GM10847 (cell line): ENCODE data around the gene RFT1.

ENCODE experiments used
- POLR2A ChIP-seq: IDR thresholded peaks from 2 replicates; pipeline ENCODE4 v1.6.1; 2011; ENCODE audit not compliant: insufficient read length; ENCODE audit errors: extremely low read depth

Gene RFT1

GRCh38 chr3:53168175-53168923 is 38.1 kb upstream of the RFT1 start:
- TF ChIP-seq POLR2A, result no peak

DNA sequence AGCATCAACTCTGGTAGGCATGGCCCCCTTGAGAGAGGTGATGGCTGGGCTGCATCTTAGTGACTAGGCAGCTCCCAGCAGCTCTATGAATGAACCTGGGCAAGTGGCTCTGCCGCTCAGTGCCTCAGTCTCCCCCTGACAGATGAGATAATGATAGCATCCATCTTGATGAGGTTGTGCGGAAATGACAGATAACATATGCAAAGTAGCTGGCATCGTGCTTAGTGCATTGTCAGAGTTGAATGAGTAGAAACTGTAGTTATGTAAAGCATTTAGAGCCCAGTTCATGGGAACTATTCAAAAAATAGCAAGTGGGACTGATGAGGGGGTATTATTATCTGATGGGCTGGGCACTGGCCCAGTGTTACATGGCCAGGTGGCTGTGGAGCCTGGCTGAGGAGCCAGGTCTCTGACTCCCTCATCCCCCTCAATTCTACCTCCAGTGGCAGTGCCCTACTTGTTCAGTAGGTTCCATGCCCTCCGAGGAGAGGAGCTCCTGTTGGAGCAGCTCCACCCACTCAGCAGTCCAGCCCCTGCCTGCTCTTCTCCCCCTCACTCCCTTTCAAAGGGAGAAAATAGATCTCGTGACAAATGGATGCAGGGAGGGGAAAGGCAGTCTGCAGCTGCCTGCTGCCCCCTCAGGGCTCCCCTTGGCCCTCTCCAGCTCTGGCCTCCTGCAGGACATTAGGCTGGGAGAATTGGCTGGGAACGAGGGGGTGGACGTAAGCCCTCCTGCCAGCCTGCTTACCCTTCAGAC is 37.4 kb upstream of the RFT1 start:
- no peak for TF ChIP-seq POLR2A

DNA sequence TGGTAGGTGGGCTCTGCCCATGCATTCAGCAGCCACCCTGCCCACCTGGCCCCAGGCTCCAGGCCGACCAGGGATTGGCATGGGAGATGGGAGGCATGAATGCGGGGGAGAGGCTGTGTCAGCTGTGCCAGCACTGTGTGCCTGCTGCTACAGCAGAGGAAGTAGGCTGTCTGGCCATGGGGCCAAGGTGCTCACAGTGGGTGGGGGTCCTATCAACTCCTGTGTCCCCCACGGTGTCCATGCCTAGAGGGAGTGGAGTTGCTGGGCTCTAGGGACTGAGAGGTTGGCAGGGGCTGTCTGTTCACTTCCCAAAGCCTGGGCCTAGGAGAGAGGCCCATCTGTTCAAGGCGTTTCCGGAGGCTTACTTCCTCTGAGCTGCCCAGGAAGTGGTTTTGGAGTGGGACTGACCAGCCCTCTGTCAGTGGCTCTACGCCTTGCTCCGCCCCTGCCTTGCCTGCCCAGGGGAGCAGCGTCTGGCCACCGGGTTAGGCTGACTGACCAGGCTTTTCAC is 36.6 kb upstream of the RFT1 start:
- TF ChIP-seq POLR2A, result no peak

- no peak for TF ChIP-seq POLR2A
Observed at GRCh38 chr3:53166206-53166605, 36.0 kb upstream of the RFT1 start.

- TF ChIP-seq POLR2A, result no peak
Observed at GRCh38 chr3:53164911-53165310, 34.7 kb upstream of the RFT1 start.

DNA sequence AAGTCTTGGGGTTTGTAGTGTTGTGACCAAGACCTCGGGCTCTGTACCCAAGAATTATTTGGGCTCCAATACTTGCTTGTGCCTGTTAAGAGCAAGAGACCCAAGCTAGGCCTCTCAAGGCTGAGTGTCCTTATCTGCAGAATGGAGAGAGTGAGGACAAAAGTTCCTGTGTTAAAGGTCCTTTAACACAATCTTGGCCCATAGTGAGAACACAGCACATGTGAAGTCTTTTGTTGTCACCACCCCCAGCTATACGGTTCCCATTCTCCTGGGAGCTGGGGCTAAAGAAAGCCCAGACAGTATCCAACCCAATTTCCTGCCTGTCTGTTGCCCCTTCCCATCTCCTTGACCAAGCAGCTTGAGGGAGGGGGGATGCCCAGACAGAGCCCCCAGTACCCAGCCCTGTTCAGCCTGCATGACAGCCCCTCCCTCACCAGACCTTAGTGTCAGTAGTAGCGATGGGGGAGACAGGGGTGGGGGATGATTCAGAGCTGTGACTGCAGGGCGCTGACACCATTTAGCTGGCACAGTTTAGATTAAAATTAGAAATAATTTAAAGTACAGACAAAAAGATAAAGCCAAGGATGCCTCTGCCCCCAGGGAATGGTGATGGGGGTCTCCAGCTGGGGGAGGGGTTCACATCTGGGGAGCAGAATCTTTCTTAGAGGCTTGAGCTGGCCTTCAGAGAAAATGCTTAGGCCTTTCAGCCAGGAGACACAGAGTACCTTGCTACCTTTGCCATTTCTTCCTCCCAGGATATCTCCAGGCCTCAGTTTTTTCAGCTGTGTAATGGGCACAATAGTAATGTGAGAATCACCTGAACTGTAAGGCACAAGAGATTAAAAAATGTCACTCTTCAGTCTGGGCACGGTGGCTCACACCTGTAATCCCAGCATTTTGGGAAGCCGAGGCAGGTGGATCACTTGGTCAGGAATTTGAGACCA is 33.5 kb upstream of the RFT1 start:
- no peak for TF ChIP-seq POLR2A

GRCh38 chr3:53162672-53163443 is 32.6 kb upstream of the RFT1 start:
- TF ChIP-seq POLR2A, result peak; percentile 30

DNA sequence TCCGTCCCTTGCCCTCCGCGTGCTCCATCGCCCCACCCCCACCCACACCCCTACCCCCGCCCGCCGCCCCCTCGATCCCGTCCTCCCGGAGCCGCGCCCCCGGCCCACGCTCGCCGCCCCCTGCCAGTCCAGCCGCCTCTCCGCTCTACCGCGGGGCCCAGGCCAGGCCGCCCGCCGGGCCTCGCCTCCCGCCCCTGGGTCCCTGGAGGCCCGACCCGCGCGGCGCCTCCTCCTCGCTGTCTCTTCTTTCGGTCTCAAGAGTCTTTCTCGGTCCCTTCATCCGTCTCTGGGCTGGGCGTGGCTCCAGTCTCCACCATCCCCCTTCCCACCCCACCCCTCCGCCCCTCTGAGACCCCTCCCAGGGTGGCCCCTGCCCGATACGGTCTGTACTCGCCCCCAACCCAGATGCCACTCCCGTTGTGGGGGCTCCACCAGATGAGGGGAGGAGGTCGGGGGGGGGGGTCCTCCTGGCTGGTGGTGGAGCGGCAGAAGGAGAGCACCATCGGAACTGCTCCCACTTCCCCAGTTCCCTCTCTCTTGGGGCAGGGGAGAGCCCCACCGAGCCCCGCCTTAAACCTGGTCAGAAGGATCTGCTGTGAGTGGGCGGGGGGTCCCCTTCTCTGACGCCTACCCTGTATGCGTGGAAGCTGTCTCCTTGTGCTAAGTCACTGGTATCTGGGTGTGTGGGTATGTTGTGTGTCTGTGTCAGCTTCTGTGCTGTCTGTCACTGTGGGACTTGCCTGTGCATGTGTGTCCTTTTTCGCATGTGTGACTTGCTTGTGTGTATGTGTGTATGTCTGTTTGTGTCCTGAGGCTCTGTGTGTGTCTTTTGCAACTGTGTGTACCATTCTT is 31.8 kb upstream of the RFT1 start:
- TF ChIP-seq POLR2A, result no peak

GRCh38 chr3:53161450-53161819 is 31.2 kb upstream of the RFT1 start:
- peak; percentile 1 for TF ChIP-seq POLR2A

- TF ChIP-seq POLR2A, result peak; percentile 66
Observed at GRCh38 chr3:53160660-53161449, 30.6 kb upstream of the RFT1 start, which contains the start of gene PRKCD. PRKCD (plus strand) TSS chr3:53161209; CDS start chr3:53178423, 17,214 bp downstream.

- TF ChIP-seq POLR2A, result no peak
Observed at GRCh38 chr3:53160061-53160659, 29.9 kb upstream of the RFT1 start.
